GM23338 (cell line): ENCODE measurements around the gene TENT4A. TPM values are rescaled to one million over a fixed set of nuclear protein-coding genes. Genes with fewer than 3 reads are reported as not detected.

Experiments used
- ATAC-seq: fragments of 200-7000 bp; cut with Tn5 transposase; 3 replicates; pipeline ENCODE4 v1.9.1; 2020
- DNase-seq: peaks from one replicate; pipeline ENCODE4 v3.0.0-alpha.2; 2015; ENCODE audit warnings: low spot score
- H2AFZ ChIP-seq: fragments of 200-600 bp; sonication (generic); 2 replicates; pipeline ENCODE4 v1.8.0; 2016; ENCODE audit warnings: antibody characterized with exemption, mild to moderate bottlenecking, moderate library complexity
- H3F3A ChIP-seq: fragments of 200-600 bp; sonication (generic); replicated peaks from 2 replicates; pipeline ENCODE4 v1.8.0; 2017; ENCODE audit warnings: antibody characterized with exemption, mixed run types, low read depth
- H3K27ac ChIP-seq: fragments of 200-600 bp; sonication (generic); 2 replicates; pipeline ENCODE4 v1.6.1; 2016; ENCODE audit warnings: low read depth
- H3K27me3 ChIP-seq: fragments of 200-600 bp; sonication (generic); 2 replicates; pipeline ENCODE4 v1.8.0; 2016; ENCODE audit warnings: mild to moderate bottlenecking, mixed run types, moderate library complexity; ENCODE audit not compliant: insufficient read depth
- H3K36me3 ChIP-seq: fragments of 200-600 bp; sonication (generic); 2 replicates; pipeline ENCODE4 v1.8.0; 2016; ENCODE audit warnings: mild to moderate bottlenecking; ENCODE audit not compliant: insufficient read depth
- H3K4me1 ChIP-seq: fragments of 200-600 bp; sonication (generic); 2 replicates; pipeline ENCODE4 v1.8.0; 2016; ENCODE audit warnings: mild to moderate bottlenecking, moderate library complexity; ENCODE audit not compliant: insufficient read depth
- H3K4me2 ChIP-seq: fragments of 200-600 bp; sonication (generic); 2 replicates; pipeline ENCODE4 v1.7.1; 2017; ENCODE audit warnings: mixed run types
- H3K4me3 ChIP-seq: fragments of 200-600 bp; sonication (generic); 2 replicates; pipeline ENCODE4 v1.6.1; 2016; ENCODE audit warnings: mixed run types
- H3K79me2 ChIP-seq: fragments of 200-600 bp; sonication (generic); replicated peaks from 2 replicates; pipeline ENCODE4 v1.8.0; 2017; ENCODE audit warnings: mild to moderate bottlenecking; ENCODE audit not compliant: insufficient read depth
- H3K9me2 ChIP-seq: fragments of 200-600 bp; sonication (generic); 2 replicates; pipeline ENCODE4 v1.8.0; 2017; ENCODE audit not compliant: insufficient read depth
- H4K20me1 ChIP-seq: fragments of 200-600 bp; sonication (generic); replicated peaks from 2 replicates; pipeline ENCODE4 v1.8.0; 2017; ENCODE audit warnings: mild to moderate bottlenecking; ENCODE audit not compliant: insufficient read depth
- H3K27ac Mint-ChIP-seq: 2 replicates; pipeline ENCODE4 v1.8.0; 2020; ENCODE audit warnings: inconsistent platforms, mild to moderate bottlenecking, moderate library complexity, mixed read lengths
- H3K27me3 Mint-ChIP-seq: 3 replicates; pipeline ENCODE4 v1.8.0; 2022; ENCODE audit warnings: low read depth, mild to moderate bottlenecking, moderate library complexity, mixed read lengths, inconsistent platforms; ENCODE audit not compliant: insufficient read depth, poor library complexity
- H3K36me3 Mint-ChIP-seq: 3 replicates; pipeline ENCODE4 v1.8.0; 2021; ENCODE audit warnings: low read depth, mild to moderate bottlenecking, inconsistent platforms, moderate library complexity, mixed read lengths
- H3K4me1 Mint-ChIP-seq: 3 replicates; pipeline ENCODE4 v1.8.0; 2020; ENCODE audit warnings: mild to moderate bottlenecking, inconsistent platforms, mixed read lengths
- H3K4me3 Mint-ChIP-seq: 3 replicates; pipeline ENCODE4 v1.8.0; 2021; ENCODE audit warnings: moderate library complexity, mild to moderate bottlenecking, inconsistent platforms, mixed read lengths
- H3K9me3 Mint-ChIP-seq: 3 replicates; pipeline ENCODE4 v1.8.0; 2020; ENCODE audit warnings: moderate library complexity, mild to moderate bottlenecking, inconsistent platforms, mixed read lengths
- EZH2 ChIP-seq: fragments of 200-600 bp; sonication (generic); IDR thresholded peaks from one replicate; pipeline ENCODE4 v1.8.0; 2017; ENCODE audit warnings: antibody characterized with exemption, mild to moderate bottlenecking, low read depth; ENCODE audit not compliant: unreplicated experiment
- EZH2phosphoT487 ChIP-seq: fragments of 200-600 bp; sonication (generic); IDR thresholded peaks from one replicate; pipeline ENCODE4 v1.8.1; 2018; ENCODE audit warnings: antibody characterized with exemption; ENCODE audit not compliant: unreplicated experiment
- NANOG ChIP-seq: IDR thresholded peaks from 2 replicates; pipeline ENCODE4 v1.6.1; 2016; ENCODE audit warnings: antibody characterized with exemption, borderline replicate concordance
- POLR2AphosphoS5 ChIP-seq: IDR thresholded peaks from 2 replicates; pipeline ENCODE4 v1.6.1; 2016; ENCODE audit warnings: antibody characterized with exemption, low read depth
- ZNF114 ChIP-seq: fragments of 250-450 bp; sonication (Bioruptor Pico); IDR thresholded peaks from 2 replicates; pipeline ENCODE4 v1.5.0; 2020; ENCODE audit warnings: mild to moderate bottlenecking, moderate library complexity
- ZNF331 ChIP-seq: fragments of 250-450 bp; sonication (Bioruptor Pico); IDR thresholded peaks from 2 replicates; pipeline ENCODE4 v1.5.0; 2020; ENCODE audit warnings: low read depth, mild to moderate bottlenecking, moderate library complexity
- polyA plus RNA-seq: library from polyadenylated mRNA; unstranded; fragments of >200 nt; fragmentation: Nextera tagmentation; extraction: Ambion mirVana; gene quantifications from 2 replicates; pipeline ENCODE4 v1.2.1, GENCODE V29; 2016
- total RNA-seq: library from RNA; depleted of rRNA; stranded (reverse); fragments of >200 nt; shearing (Covaris generic); gene quantifications from 2 replicates; pipeline ENCODE4 v1.2.3, GENCODE V29; 2014
- TF ChIP-seq, protein P1 (sequence below): fragments of 250-450 bp; sonication (Bioruptor Pico); IDR thresholded peaks from 2 replicates; pipeline ENCODE4 v1.5.0; 2020; ENCODE audit warnings: mild to moderate bottlenecking, moderate library complexity
- TF ChIP-seq, protein P2 (sequence below): IDR thresholded peaks from 2 replicates; pipeline ENCODE4 v1.6.1; 2016; ENCODE audit warnings: antibody characterized with exemption

The TENT4A gene
- total and polyA plus RNA-seq, 2 experiments from 2014 or later, result 5.3 to 24.0 TPM

DNA sequence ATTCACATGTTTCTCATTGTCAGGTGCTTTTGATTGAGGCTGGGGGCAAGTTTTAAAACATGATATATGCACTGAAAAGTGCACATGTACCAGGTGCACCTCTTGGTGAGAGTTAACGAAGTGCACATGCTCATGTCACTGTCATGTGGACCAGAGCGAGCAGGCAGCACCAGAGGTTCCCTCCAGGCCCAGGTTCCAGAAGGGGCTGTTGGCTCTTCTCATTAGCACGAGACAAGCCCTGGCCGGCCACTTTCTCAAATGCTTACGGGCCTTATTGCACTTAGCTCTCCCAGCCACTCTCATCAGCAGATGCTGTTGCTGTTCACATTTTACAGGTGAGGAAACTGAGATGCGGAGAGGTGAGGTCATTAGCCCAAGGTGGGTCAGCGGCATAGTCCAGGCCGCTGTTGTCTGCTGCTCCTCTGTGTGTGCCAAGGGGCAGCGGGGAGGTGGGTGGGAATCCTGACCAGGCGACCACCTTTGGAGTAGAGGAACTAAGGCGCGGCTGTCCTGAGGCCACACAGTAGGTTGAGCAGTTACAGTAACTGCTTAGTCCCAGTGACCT lies 27.4 kb downstream of the TENT4A start (continued):
- TF ChIP-seq, protein P1, sequence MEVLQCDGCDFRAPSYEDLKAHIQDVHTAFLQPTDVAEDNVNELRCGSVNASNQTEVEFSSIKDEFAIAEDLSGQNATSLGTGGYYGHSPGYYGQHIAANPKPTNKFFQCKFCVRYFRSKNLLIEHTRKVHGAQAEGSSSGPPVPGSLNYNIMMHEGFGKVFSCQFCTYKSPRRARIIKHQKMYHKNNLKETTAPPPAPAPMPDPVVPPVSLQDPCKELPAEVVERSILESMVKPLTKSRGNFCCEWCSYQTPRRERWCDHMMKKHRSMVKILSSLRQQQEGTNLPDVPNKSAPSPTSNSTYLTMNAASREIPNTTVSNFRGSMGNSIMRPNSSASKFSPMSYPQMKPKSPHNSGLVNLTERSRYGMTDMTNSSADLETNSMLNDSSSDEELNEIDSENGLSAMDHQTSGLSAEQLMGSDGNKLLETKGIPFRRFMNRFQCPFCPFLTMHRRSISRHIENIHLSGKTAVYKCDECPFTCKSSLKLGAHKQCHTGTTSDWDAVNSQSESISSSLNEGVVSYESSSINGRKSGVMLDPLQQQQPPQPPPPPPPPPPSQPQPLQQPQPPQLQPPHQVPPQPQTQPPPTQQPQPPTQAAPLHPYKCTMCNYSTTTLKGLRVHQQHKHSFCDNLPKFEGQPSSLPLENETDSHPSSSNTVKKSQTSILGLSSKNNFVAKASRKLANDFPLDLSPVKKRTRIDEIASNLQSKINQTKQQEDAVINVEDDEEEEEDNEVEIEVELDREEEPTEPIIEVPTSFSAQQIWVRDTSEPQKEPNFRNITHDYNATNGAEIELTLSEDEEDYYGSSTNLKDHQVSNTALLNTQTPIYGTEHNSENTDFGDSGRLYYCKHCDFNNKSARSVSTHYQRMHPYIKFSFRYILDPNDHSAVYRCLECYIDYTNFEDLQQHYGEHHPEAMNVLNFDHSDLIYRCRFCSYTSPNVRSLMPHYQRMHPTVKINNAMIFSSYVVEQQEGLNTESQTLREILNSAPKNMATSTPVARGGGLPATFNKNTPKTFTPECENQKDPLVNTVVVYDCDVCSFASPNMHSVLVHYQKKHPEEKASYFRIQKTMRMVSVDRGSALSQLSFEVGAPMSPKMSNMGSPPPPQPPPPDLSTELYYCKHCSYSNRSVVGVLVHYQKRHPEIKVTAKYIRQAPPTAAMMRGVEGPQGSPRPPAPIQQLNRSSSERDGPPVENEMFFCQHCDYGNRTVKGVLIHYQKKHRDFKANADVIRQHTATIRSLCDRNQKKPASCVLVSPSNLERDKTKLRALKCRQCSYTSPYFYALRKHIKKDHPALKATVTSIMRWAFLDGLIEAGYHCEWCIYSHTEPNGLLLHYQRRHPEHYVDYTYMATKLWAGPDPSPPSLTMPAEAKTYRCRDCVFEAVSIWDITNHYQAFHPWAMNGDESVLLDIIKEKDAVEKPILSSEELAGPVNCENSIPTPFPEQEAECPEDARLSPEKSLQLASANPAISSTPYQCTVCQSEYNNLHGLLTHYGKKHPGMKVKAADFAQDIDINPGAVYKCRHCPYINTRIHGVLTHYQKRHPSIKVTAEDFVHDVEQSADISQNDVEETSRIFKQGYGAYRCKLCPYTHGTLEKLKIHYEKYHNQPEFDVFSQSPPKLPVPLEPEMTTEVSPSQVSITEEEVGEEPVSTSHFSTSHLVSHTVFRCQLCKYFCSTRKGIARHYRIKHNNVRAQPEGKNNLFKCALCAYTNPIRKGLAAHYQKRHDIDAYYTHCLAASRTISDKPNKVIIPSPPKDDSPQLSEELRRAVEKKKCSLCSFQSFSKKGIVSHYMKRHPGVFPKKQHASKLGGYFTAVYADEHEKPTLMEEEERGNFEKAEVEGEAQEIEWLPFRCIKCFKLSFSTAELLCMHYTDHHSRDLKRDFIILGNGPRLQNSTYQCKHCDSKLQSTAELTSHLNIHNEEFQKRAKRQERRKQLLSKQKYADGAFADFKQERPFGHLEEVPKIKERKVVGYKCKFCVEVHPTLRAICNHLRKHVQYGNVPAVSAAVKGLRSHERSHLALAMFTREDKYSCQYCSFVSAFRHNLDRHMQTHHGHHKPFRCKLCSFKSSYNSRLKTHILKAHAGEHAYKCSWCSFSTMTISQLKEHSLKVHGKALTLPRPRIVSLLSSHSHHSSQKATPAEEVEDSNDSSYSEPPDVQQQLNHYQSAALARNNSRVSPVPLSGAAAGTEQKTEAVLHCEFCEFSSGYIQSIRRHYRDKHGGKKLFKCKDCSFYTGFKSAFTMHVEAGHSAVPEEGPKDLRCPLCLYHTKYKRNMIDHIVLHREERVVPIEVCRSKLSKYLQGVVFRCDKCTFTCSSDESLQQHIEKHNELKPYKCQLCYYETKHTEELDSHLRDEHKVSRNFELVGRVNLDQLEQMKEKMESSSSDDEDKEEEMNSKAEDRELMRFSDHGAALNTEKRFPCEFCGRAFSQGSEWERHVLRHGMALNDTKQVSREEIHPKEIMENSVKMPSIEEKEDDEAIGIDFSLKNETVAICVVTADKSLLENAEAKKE, result no peak
- TF ChIP-seq, protein P2, sequence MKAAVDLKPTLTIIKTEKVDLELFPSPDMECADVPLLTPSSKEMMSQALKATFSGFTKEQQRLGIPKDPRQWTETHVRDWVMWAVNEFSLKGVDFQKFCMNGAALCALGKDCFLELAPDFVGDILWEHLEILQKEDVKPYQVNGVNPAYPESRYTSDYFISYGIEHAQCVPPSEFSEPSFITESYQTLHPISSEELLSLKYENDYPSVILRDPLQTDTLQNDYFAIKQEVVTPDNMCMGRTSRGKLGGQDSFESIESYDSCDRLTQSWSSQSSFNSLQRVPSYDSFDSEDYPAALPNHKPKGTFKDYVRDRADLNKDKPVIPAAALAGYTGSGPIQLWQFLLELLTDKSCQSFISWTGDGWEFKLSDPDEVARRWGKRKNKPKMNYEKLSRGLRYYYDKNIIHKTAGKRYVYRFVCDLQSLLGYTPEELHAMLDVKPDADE, result no peak
- TF ChIP-seq NANOG (no peak), EZH2phosphoT487 (no peak), EZH2 (no peak), ZNF331 (CRISPR knock-in tag) (no peak)

DNA sequence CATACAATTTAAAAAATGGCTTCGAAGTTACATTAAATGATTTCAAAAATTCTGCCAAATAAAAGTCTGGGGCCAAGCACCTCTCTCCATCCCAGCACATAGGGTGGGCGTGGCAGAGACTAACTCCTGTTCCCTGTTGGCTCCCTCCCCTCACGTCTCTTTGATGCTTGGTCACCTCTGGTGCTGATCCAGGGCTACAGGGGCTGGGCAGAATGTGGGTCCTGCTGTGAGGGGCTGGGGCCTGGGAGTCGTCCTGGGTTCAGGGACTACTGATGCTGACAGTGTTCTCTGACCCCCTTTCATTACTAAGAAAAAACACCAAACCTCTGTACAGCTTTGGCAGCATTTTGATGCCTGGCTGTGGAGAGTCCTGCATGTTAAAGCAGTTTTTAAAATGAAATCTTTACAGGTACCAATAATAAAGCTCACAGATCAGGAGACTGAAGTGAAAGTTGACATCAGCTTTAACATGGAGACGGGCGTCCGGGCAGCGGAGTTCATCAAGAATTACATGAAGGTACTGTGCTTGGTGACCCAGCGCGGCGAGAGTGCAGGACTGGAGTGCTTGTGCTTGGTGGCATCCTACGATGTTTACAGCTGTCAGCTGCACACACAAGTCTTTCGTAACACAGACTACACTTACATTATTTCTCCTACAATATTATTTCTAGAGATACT lies 29.0 kb downstream of the TENT4A start:
- Histone ChIP-seq H3K4me1 (peaks cover 4% of the 10 kb centered on the region), H3K9me2 (no peaks in the 10 kb centered on the region), H3K27me3 (no peaks in the 10 kb centered on the region), H3K4me2 (no peak overlapping the region), H3K4me3 (no peak overlapping the region), H3K79me2 (peaks cover 16% of the 10 kb centered on the region), H4K20me1 (peaks cover 12% of the 10 kb centered on the region), H3K36me3 (peaks cover 12% of the 10 kb centered on the region), H2AFZ (no peak overlapping the region), H3F3A (0 out of 2 replicates have a peak, but pooled peaks cover 3% of the 10 kb centered on the region), H3K27ac (no peak overlapping the region)
- no peak for ATAC-seq
- H3K9me3 Mint-ChIP-seq, result no peaks in the 10 kb centered on the region
- H3K4me1 Mint-ChIP-seq, result peaks cover 9% of the 10 kb centered on the region
- TF ChIP-seq ZNF114 (no peak), POLR2AphosphoS5 (no peak), EZH2 (no peak)
- H3K27ac Mint-ChIP-seq, result no peak overlapping the region
- peaks cover 8% of the 10 kb centered on the region for H3K27me3 Mint-ChIP-seq
- peaks cover 42% of the 10 kb centered on the region for H3K36me3 Mint-ChIP-seq
- no peak overlapping the region for H3K4me3 Mint-ChIP-seq
- no peak for DNase-seq
